NCI-H2196 treated with DMSO at 0.1 percent for 48 hours (cell line): ENCODE results near the gene ELMO1.
"Not testable (repeated sequence)": the region's sequence is repeated elsewhere in the genome, so short reads cannot be mapped to it uniquely, and the experiment has no call there.

ENCODE experiments used
- DNase-seq: peaks from one replicate; lab custom pipeline; 2025; ENCODE audit not compliant: unreplicated experiment; lab: John Stamatoyannopoulos, UW

Gene ELMO1

GRCh38 chr7:36994456-36995112 lies 454.1 kb downstream of the ELMO1 start:
- no peak for DNase-seq

GRCh38 chr7:36986948-36987724 lies 461.5 kb downstream of the ELMO1 start:
- DNase-seq: no peak

GRCh38 chr7:36986511-36986933 lies 462.1 kb downstream of the ELMO1 start:
- no peak for DNase-seq

- no peak for DNase-seq
These were observed 462.7 kb downstream of the ELMO1 start for GRCh38 chr7:36985866-36986400.

GRCh38 chr7:36985316-36985715 lies 463.3 kb downstream of the ELMO1 start:
- no peak for DNase-seq

GRCh38 chr7:36984710-36985312 lies 463.9 kb downstream of the ELMO1 start:
- no peak for DNase-seq

GRCh38 chr7:36984041-36984521 lies 464.6 kb downstream of the ELMO1 start:
- no peak for DNase-seq

- no peak for DNase-seq
These were observed 465.9 kb downstream of the ELMO1 start for GRCh38 chr7:36982766-36983165.

GRCh38 chr7:36979810-36980248 lies 468.8 kb downstream of the ELMO1 start:
- no peak for DNase-seq

GRCh38 chr7:36978461-36978860 lies 470.2 kb downstream of the ELMO1 start:
- no peak for DNase-seq

GRCh38 chr7:36977878-36978277 lies 470.8 kb downstream of the ELMO1 start:
- DNase-seq: no peak

GRCh38 chr7:36973534-36973933 lies 475.1 kb downstream of the ELMO1 start:
- DNase-seq: not testable (repeated sequence)

GRCh38 chr7:36972140-36972518 lies 476.5 kb downstream of the ELMO1 start:
- no peak for DNase-seq

GRCh38 chr7:36971515-36972139 lies 477.0 kb downstream of the ELMO1 start:
- no peak for DNase-seq

- DNase-seq: no peak
These were observed 477.8 kb downstream of the ELMO1 start for GRCh38 chr7:36970551-36971514.

- DNase-seq: no peak
These were observed 479.3 kb downstream of the ELMO1 start for GRCh38 chr7:36969376-36969775.

GRCh38 chr7:36967387-36967786 lies 481.3 kb downstream of the ELMO1 start:
- DNase-seq: no peak

- DNase-seq: no peak
These were observed 482.0 kb downstream of the ELMO1 start for GRCh38 chr7:36966636-36967035.

- no peak for DNase-seq
These were observed 482.6 kb downstream of the ELMO1 start for GRCh38 chr7:36966039-36966438.

GRCh38 chr7:36965625-36966024 lies 483.0 kb downstream of the ELMO1 start:
- DNase-seq: no peak
